Measurements from ENCODE around the gene PIAS2. TPM values are rescaled to one million over a fixed set of nuclear protein-coding genes. Genes with fewer than 3 reads are reported as not detected.

Gene PIAS2
- total and polyA plus RNA-seq, 10 donors, result 4.0 to 58.4 (median 38.3) TPM

GRCh38 chr18:46767217-46767616, 150.1 kb downstream of the PIAS2 start:
- Histone ChIP-seq H3K4me3 (no peak overlapping the region), H3K4me1 (no peaks in the 10 kb centered on the region), H3K9me3 (no peaks in the 10 kb centered on the region), H3K27me3 (replicated peaks in 1 of 7) (peaks cover 0 to 37% (median 0%) of the 10 kb centered on the region in 7 donors), H3K27ac (no peak overlapping the region), H3K36me3 (no peaks in the 10 kb centered on the region)
- intact Hi-C loops (cut with DNase I; ENCODE audit: low total_unique reads), result no loop called here
- DNase-seq, result no peak
- no peak for TF ChIP-seq CTCF (IDR thresholded peaks at IDR 0.05 in 8 of 11, conservative IDR thresholded peaks at IDR 0.05 in 3 of 11)
- no peak for TF ChIP-seq POLR2A (IDR thresholded peaks at IDR 0.05)
- no peak for TF ChIP-seq POLR2AphosphoS5 (IDR thresholded peaks at IDR 0.05)

- TF ChIP-seq POLR2AphosphoS5 (IDR thresholded peaks at IDR 0.05), result no peak
- TF ChIP-seq POLR2A (IDR thresholded peaks at IDR 0.05), result no peak
- TF ChIP-seq CTCF (IDR thresholded peaks at IDR 0.05 in 8 of 11, conservative IDR thresholded peaks at IDR 0.05 in 3 of 11), result no peak
Measured at GRCh38 chr18:46764586-46764985, 152.7 kb downstream of the PIAS2 start.

GRCh38 chr18:46761059-46761769, 156.1 kb downstream of the PIAS2 start:
- Histone ChIP-seq H3K27ac (no peak overlapping the region), H3K36me3 (no peaks in the 10 kb centered on the region), H3K4me1 (peaks cover 6 to 20% (median 19%) of the 10 kb centered on the region in 6 donors), H3K9me3 (no peaks in the 10 kb centered on the region), H3K4me3 (no peak overlapping the region), H3K27me3 (replicated peaks in 1 of 7) (peaks cover 0 to 83% (median 36%) of the 10 kb centered on the region in 7 donors)
- intact Hi-C loops (cut with DNase I; ENCODE audit: low total_unique reads), result no loop called here
- no peak for TF ChIP-seq POLR2A (IDR thresholded peaks at IDR 0.05)
- TF ChIP-seq CTCF (IDR thresholded peaks at IDR 0.05 in 8 of 11, conservative IDR thresholded peaks at IDR 0.05 in 3 of 11), result no peak
- no peak for TF ChIP-seq POLR2AphosphoS5 (IDR thresholded peaks at IDR 0.05)
- 56 to 80% (median 61%) methylated on average over 2 of the region's 2 CpGs for WGBS, 5 donors
- DNase-seq, result no peak

More at GRCh38 chr18:46764586-46764985, 152.7 kb downstream of the PIAS2 start:
- no peaks in the 10 kb centered on the region for H3K9me3 ChIP-seq
- intact Hi-C loops (cut with DNase I; ENCODE audit: low total_unique reads), result no loop called here
- H3K4me3 ChIP-seq, result no peak overlapping the region
- no peak for DNase-seq
- WGBS, 5 donors, result 87 to 95% (median 94%) methylated on average over 2 of the region's 2 CpGs
- H3K27me3 ChIP-seq (replicated peaks in 1 of 7), result peaks cover 0 to 57% (median 7%) of the 10 kb centered on the region in 7 donors
- no peaks in the 10 kb centered on the region for H3K4me1 ChIP-seq
- no peak overlapping the region for H3K27ac ChIP-seq
- no peaks in the 10 kb centered on the region for H3K36me3 ChIP-seq

GRCh38 chr18:46759890-46760289, 157.4 kb downstream of the PIAS2 start:
- DNase-seq, result no peak

More at GRCh38 chr18:46759890-46760289, 157.4 kb downstream of the PIAS2 start:
- TF ChIP-seq POLR2A (IDR thresholded peaks at IDR 0.05) (no peak), POLR2AphosphoS5 (IDR thresholded peaks at IDR 0.05) (no peak), CTCF (IDR thresholded peaks at IDR 0.05 in 8 of 11, conservative IDR thresholded peaks at IDR 0.05 in 3 of 11) (no peak)
- Histone ChIP-seq H3K36me3 (no peaks in the 10 kb centered on the region), H3K27me3 (replicated peaks in 1 of 7) (peaks cover 0 to 92% (median 47%) of the 10 kb centered on the region in 7 donors), H3K9me3 (no peaks in the 10 kb centered on the region), H3K4me3 (no peak overlapping the region), H3K4me1 (peaks cover 11 to 33% (median 24%) of the 10 kb centered on the region in 6 donors), H3K27ac (no peak overlapping the region)
- 42 to 55% (median 50%) methylated on average over 6 of the region's 6 CpGs for WGBS, 5 donors
- intact Hi-C loops (cut with DNase I; ENCODE audit: low total_unique reads), result no loop called here
